ENCODE measurements around the gene GSG1. TPM values are rescaled to one million over a fixed set of nuclear protein-coding genes. Genes with fewer than 3 reads are reported as not detected.
"Not testable (repeated sequence)": the region's sequence is repeated elsewhere in the genome, so short reads cannot be mapped to it uniquely, and the experiment has no call there.

GSG1 gene
- total RNA-seq, 1 experiment from 2014 or later: not detected

DNA sequence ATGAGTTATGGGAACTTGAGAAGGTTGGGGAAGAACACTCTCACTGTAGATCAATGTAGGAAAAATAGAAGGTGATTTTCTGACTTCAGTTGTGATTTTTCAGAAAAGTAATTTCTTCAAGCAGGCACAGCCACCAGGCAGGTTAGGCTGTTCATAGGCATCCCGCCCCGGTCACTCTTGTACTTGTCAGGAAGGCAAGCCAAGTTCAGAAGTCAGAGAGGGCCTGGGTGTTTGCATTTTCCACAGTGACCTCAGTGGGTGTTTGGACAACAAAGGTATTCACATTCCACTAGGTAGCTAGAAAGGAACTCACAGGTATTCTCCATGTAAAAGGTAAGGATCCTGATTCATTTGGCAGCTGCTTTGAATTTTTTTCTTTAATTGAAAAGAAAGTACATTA, 62.2 kb downstream of the GSG1 start:
- Histone ChIP-seq H3K4me3 (ENCODE audit: low read length) (no peak overlapping the region), H3K36me3 (ENCODE audit: insufficient read depth, low read length) (no peaks in the 10 kb centered on the region), H3K9me2 (replicated peaks; ENCODE audit: insufficient read depth, low read length) (no peaks in the 10 kb centered on the region), H3K4me1 (ENCODE audit: low read length) (peaks cover 11% of the 10 kb centered on the region), H3K27me3 (ENCODE audit: low read length) (0 out of 2 replicates have a peak, but pooled peaks cover 2% of the 10 kb centered on the region), H3K9ac (ENCODE audit: low read length) (no peak overlapping the region), H3K27ac (ENCODE audit: low read length) (no peak overlapping the region), H3K4me2 (ENCODE audit: low read depth, low read length, poor library complexity, severe bottlenecking) (no peak overlapping the region), H2AFZ (ENCODE audit: low read length) (no peak overlapping the region), H3K9me3 (ENCODE audit: low read length) (no peaks in the 10 kb centered on the region), H3K79me2 (ENCODE audit: low read length) (no peaks in the 10 kb centered on the region), H4K20me1 (ENCODE audit: insufficient read depth, low read depth, low read length) (no peaks in the 10 kb centered on the region)
- DNase-seq: no peak

DNA sequence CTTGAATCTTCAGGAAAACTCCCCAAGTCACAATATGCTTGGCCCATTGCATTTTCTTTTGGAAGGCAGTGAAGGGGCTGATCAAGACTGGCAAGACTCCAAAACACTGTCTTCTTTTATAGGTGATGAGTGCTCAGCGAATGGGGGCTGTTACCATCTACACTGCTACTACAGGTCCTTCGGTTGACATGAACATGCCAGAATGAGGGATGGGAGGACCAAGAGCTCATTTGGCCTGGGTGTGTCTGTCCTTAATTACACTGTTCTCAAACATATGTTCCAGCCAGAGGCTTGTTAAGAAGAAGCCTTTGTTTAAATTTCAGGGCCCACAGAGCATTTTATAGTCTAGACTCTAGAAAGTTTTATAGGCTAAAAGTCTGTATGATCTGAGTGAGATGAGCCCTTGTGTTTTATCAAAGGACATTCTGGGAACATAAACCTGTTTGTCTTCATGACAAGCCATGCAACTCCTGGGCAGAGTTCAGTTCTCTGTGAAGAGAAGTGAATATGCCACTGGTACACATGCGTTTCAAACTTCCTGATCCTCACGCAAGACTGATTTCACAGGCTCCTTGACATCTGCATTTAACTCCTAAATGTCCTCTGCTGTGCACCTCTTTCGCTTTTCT, 64.0 kb downstream of the GSG1 start:
- H3K79me2 ChIP-seq (ENCODE audit: low read length): no peaks in the 10 kb centered on the region
- H3K9me3 ChIP-seq (ENCODE audit: low read length): no peaks in the 10 kb centered on the region
- H3K36me3 ChIP-seq (ENCODE audit: insufficient read depth, low read length): no peaks in the 10 kb centered on the region
- no peaks in the 10 kb centered on the region for H3K9me2 ChIP-seq (replicated peaks; ENCODE audit: insufficient read depth, low read length)
- H3K4me3 ChIP-seq (ENCODE audit: low read length): no peak overlapping the region
- no peak overlapping the region for H2AFZ ChIP-seq (ENCODE audit: low read length)
- H3K4me1 ChIP-seq (ENCODE audit: low read length): peaks cover 5% of the 10 kb centered on the region; the same call in 1 of the 2 replicates
- no peak for DNase-seq
- no peak overlapping the region for H3K27ac ChIP-seq (ENCODE audit: low read length)
- H3K9ac ChIP-seq (ENCODE audit: low read length): no peak overlapping the region
- no peak overlapping the region for H3K4me2 ChIP-seq (ENCODE audit: low read depth, low read length, poor library complexity, severe bottlenecking)
- H4K20me1 ChIP-seq (ENCODE audit: insufficient read depth, low read depth, low read length): no peaks in the 10 kb centered on the region
- H3K27me3 ChIP-seq (ENCODE audit: low read length): no peaks in the 10 kb centered on the region

DNA sequence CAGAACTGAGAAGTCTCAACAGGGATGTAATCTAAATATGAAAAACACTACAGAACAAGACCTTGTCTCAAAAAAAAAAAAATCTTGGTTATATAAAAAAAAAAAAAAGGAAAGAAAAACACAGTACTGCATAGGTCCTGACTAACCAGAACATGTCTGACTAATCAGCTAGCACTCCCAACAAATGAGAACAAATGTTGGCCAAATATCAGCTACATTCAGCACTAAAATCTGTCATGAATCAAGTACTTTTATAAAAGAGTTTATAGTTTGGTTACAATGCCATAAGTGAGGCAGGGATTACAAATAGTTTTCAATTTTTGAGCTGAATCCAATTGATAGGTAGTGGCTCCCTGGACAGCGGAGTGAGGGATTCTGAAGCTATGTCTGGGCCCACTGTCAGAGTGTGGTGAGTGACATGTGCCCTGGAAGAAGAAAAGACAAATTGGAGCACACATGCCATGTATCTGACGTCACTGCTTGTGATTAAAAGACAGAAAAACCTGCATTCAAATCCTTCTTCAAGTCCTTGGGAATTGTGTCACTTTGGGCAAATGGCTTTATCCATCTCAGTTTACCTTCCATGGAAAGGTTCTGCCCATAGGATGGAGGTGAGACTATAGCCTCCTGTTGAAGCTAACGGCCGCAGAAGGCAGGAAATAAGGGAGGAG, 64.8 kb downstream of the GSG1 start:
- Histone ChIP-seq H3K4me1 (ENCODE audit: low read length) (peaks cover under 1% of the 10 kb centered on the region; the same call in 1 of the 2 replicates), H3K9me2 (replicated peaks; ENCODE audit: insufficient read depth, low read length) (no peaks in the 10 kb centered on the region), H2AFZ (ENCODE audit: low read length) (no peak overlapping the region), H3K27ac (ENCODE audit: low read length) (no peak overlapping the region), H3K79me2 (ENCODE audit: low read length) (no peaks in the 10 kb centered on the region), H3K4me3 (ENCODE audit: low read length) (no peak overlapping the region), H3K27me3 (ENCODE audit: low read length) (no peaks in the 10 kb centered on the region), H3K9ac (ENCODE audit: low read length) (no peak overlapping the region), H3K4me2 (ENCODE audit: low read depth, low read length, poor library complexity, severe bottlenecking) (no peak overlapping the region), H3K9me3 (ENCODE audit: low read length) (no peaks in the 10 kb centered on the region), H3K36me3 (ENCODE audit: insufficient read depth, low read length) (no peaks in the 10 kb centered on the region), H4K20me1 (ENCODE audit: insufficient read depth, low read depth, low read length) (no peaks in the 10 kb centered on the region)
- DNase-seq: no peak

- H3K4me2 ChIP-seq (ENCODE audit: low read depth, low read length, poor library complexity, severe bottlenecking): no peak overlapping the region
- no peak for DNase-seq
Observed at GRCh38 chr12:13036881-13037280, 66.6 kb downstream of the GSG1 start.

DNA sequence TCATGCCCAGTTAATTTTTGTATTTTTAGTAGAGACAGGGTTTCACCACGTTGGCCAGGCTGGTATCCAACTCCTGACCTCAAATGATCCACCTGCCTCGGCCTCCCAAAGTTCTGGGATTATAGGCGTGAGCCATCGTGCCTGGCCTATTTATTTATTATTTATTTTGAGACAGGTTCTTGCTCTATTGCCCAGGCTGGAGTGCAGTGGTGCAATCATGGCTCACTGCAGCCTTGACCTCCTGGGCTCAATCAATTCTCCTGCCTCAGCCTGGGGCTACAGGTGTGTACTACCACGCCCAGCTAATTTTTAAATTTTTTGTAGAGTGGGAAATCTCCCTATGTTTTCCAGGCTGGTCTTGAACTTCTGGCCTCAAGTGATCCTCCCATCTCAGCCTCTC, 68.1 kb downstream of the GSG1 start:
- DNase-seq; H3K36me3 ChIP-seq (ENCODE audit: insufficient read depth, low read length); H4K20me1 ChIP-seq (ENCODE audit: insufficient read depth, low read depth, low read length); H2AFZ ChIP-seq (ENCODE audit: low read length); H3K4me2 ChIP-seq (ENCODE audit: low read depth, low read length, poor library complexity, severe bottlenecking); H3K79me2 ChIP-seq (ENCODE audit: low read length); H3K9me2 ChIP-seq (replicated peaks; ENCODE audit: insufficient read depth, low read length); H3K9me3 ChIP-seq (ENCODE audit: low read length); H3K27ac ChIP-seq (ENCODE audit: low read length); H3K9ac ChIP-seq (ENCODE audit: low read length); H3K27me3 ChIP-seq (ENCODE audit: low read length); H3K4me1 ChIP-seq (ENCODE audit: low read length); H3K4me3 ChIP-seq (ENCODE audit: low read length): not testable (repeated sequence)

More at GRCh38 chr12:13036881-13037280, 66.6 kb downstream of the GSG1 start:
- H3K4me1 ChIP-seq (ENCODE audit: low read length): no peaks in the 10 kb centered on the region
- no peaks in the 10 kb centered on the region for H3K9me2 ChIP-seq (replicated peaks; ENCODE audit: insufficient read depth, low read length)
- H3K79me2 ChIP-seq (ENCODE audit: low read length): no peaks in the 10 kb centered on the region
- no peaks in the 10 kb centered on the region for H3K36me3 ChIP-seq (ENCODE audit: insufficient read depth, low read length)
- H3K9me3 ChIP-seq (ENCODE audit: low read length): no peaks in the 10 kb centered on the region
- H3K27me3 ChIP-seq (ENCODE audit: low read length): no peaks in the 10 kb centered on the region
- H4K20me1 ChIP-seq (ENCODE audit: insufficient read depth, low read depth, low read length): no peaks in the 10 kb centered on the region
- no peak overlapping the region for H2AFZ ChIP-seq (ENCODE audit: low read length)
- H3K4me3 ChIP-seq (ENCODE audit: low read length): no peak overlapping the region
- H3K27ac ChIP-seq (ENCODE audit: low read length): no peak overlapping the region
- H3K9ac ChIP-seq (ENCODE audit: low read length): no peak overlapping the region

Other genes with a start within 250 kb of the GSG1 start
- not detected in 2 replicates for gene GPRC5A, start 212.1 kb downstream of the GSG1 start, total RNA-seq (2014; rRNA removed; shearing (Covaris generic); ENCODE audit: low replicate concordance)
- not detected in 2 replicates for gene GPRC5D, start 151.5 kb downstream of the GSG1 start, total RNA-seq (2014; rRNA removed; shearing (Covaris generic); ENCODE audit: low replicate concordance)
- gene HEBP1, start 103.4 kb downstream of the GSG1 start, total RNA-seq (2014; rRNA removed; shearing (Covaris generic); ENCODE audit: low replicate concordance): 0.22 and 0.34 TPM in 2 replicates
- gene FAM234B, start 59.3 kb downstream of the GSG1 start, total RNA-seq (2014; rRNA removed; shearing (Covaris generic); ENCODE audit: low replicate concordance): 3.9 and 5.6 TPM in 2 replicates
- gene EMP1, start 93.1 kb upstream of the GSG1 start, total RNA-seq (2014; rRNA removed; shearing (Covaris generic); ENCODE audit: low replicate concordance): not detected in 2 replicates

All from Karpas-422 (cell line).